HepG2 (cell line): Measurements from ENCODE around the gene ETS1. TPM values are rescaled to one million over a fixed set of nuclear protein-coding genes. Genes with fewer than 3 reads are reported as not detected.

Experiments
- ATAC-seq: fragments of 200-7000 bp; cut with Tn5 transposase; 3 replicates; pipeline ENCODE4 v1.9.1; 2020; ENCODE audit warnings: mild to moderate bottlenecking, moderate library complexity
- BruUV-seq: library from RNA; stranded (reverse); fragments of 400-500 nt; replicated peaks from 2 replicates; lab custom pipeline; 2021; lab: Mats Ljungman, UMichigan
- CTCF ChIA-PET: fragments of 300-600 bp; formaldehyde crosslinking; extraction: SDS; loops from one replicate; lab custom pipeline; 2021; ENCODE audit warnings: low total read pairs, inconsistent platforms, low intra/inter-chr PET ratio; lab: Yijun Ruan, JAX
- POLR2A ChIA-PET: fragments of 350-600 bp; sonication (Branson Sonifier 250); formaldehyde crosslinking; loops from one replicate; lab custom pipeline; 2020; ENCODE audit warnings: antibody characterized with exemption, inconsistent platforms; lab: Yijun Ruan, JAX
- DNase-seq: peaks from one replicate; pipeline ENCODE4 v3.0.0-alpha.2; 2015; ENCODE audit warnings: low spot score
- FAIRE-seq: peaks from 3 replicates; lab custom pipeline; 2011; peaks lifted over from hg19 to GRCh38; lab: Jason Lieb, UNC
- H2AFZ ChIP-seq: one replicate; pipeline ENCODE4 v1.6.1; 2011; ENCODE audit warnings: low read length, inconsistent platforms
- H3K27ac ChIP-seq: fragments of 300-600 bp; 3 replicates; pipeline ENCODE4 v1.8.0; 2011; ENCODE audit warnings: mixed run types, mild to moderate bottlenecking, mixed read lengths, low read length, inconsistent platforms; ENCODE audit not compliant: insufficient read depth; ENCODE audit errors: extremely low read length
- H3K27me3 ChIP-seq, 2 experiments: fragments of 200-600 bp in 1 of 2; 2 replicates in 1 of 2; 3 replicates in 1 of 2; pipeline versions ENCODE4 v1.6.0 to v1.8.0; 2011; ENCODE audit warnings: low read length in 2 of 2, mild to moderate bottlenecking in 2 of 2, moderate library complexity in 2 of 2, inconsistent platforms in 1 of 2; ENCODE audit not compliant: insufficient read depth in 2 of 2, control insufficient read depth in 1 of 2
- H3K36me3 ChIP-seq, 2 experiments: fragments of 200-600 bp in 1 of 2; replicated peaks in 1 of 2; 2 replicates in 1 of 2; 3 replicates in 1 of 2; pipeline versions ENCODE4 v1.5.1 to v1.8.0; 2011; ENCODE audit warnings: low read length in 2 of 2, inconsistent platforms in 1 of 2; ENCODE audit not compliant: insufficient read depth in 2 of 2, control insufficient read depth in 1 of 2
- H3K4me1 ChIP-seq: 2 replicates; pipeline ENCODE4 v1.5.1; 2012; ENCODE audit warnings: low read length, inconsistent platforms; ENCODE audit not compliant: insufficient read depth
- H3K4me2 ChIP-seq: 2 replicates; pipeline ENCODE4 v1.6.0; 2011; ENCODE audit warnings: low read depth, low read length, inconsistent platforms
- H3K4me3 ChIP-seq, 3 experiments: fragments of 200-600 bp in 1 of 3; sonication (generic), shearing (Covaris generic) in 1 of 3; replicated peaks in 1 of 3; 2 replicates each; pipeline ENCODE4 v1.5.1; 2011 to 2016; ENCODE audit warnings: low read length in 3 of 3, inconsistent platforms in 2 of 3, low read depth in 2 of 3, mild to moderate bottlenecking in 2 of 3, control low read depth in 1 of 3, mixed read lengths in 1 of 3; ENCODE audit not compliant: insufficient read depth in 1 of 3
- H3K79me2 ChIP-seq: one replicate; pipeline ENCODE4 v1.6.1; 2011; ENCODE audit warnings: low read length, inconsistent platforms; ENCODE audit not compliant: insufficient read depth
- H3K9ac ChIP-seq: 2 replicates; pipeline ENCODE4 v1.6.0; 2011; ENCODE audit warnings: mild to moderate bottlenecking, low read depth, low read length, inconsistent platforms; ENCODE audit not compliant: insufficient read depth
- H3K9me3 ChIP-seq: 2 replicates; pipeline ENCODE4 v1.5.1; 2012; ENCODE audit warnings: mild to moderate bottlenecking, low read length
- H4K20me1 ChIP-seq: 2 replicates; pipeline ENCODE4 v1.6.0; 2011; ENCODE audit warnings: inconsistent platforms, mild to moderate bottlenecking, low read length, moderate library complexity; ENCODE audit not compliant: insufficient read depth
- ATAD3A ChIP-seq: sonication (generic); formaldehyde crosslinking; IDR thresholded peaks from 2 replicates; pipeline ENCODE4 v1.4.0; 2020; ENCODE audit warnings: missing genetic modification reagents
- CEBPB ChIP-seq: IDR thresholded peaks from 2 replicates; pipeline ENCODE4 v1.6.1; 2011; ENCODE audit warnings: low read depth, low read length, improper control_type of control experiment, borderline replicate concordance
- MED13 ChIP-seq: sonication (generic); formaldehyde crosslinking; IDR thresholded peaks from 2 replicates; pipeline ENCODE4 v1.5.0; 2020; ENCODE audit warnings: missing genetic modification reagents
- MTF2 ChIP-seq: sonication (generic); formaldehyde crosslinking; IDR thresholded peaks from 2 replicates; pipeline ENCODE4 v1.5.0; 2020; ENCODE audit warnings: missing genetic modification reagents, borderline replicate concordance
- NFYB ChIP-seq: sonication (generic); formaldehyde crosslinking; IDR thresholded peaks from 2 replicates; pipeline ENCODE4 v1.4.0; 2020; ENCODE audit warnings: missing genetic modification reagents
- ZKSCAN1 ChIP-seq: fragments of 150-350 bp; IDR thresholded peaks from 2 replicates; pipeline ENCODE4 v1.6.1; 2014; ENCODE audit warnings: low read length
- ZSCAN21 ChIP-seq: sonication (generic); formaldehyde crosslinking; IDR thresholded peaks from 2 replicates; pipeline ENCODE4 v1.8.0; 2022; ENCODE audit warnings: mild to moderate bottlenecking, missing genetic modification reagents, moderate library complexity, borderline replicate concordance
- WGBS: methylation state at CpG from one replicate; pipeline ENCODE4 v1.1.6; 2017; ENCODE audit warnings: low lambda C conversion rate; 5-methylcytosine and 5-hydroxymethylcytosine counted together
- in situ Hi-C: cut with HindIII; loops from 2 replicates; pipeline ENCODE4 v1.10.0; 2017; ENCODE audit warnings: low pct_unique_long_range_greater_than_20kb; ENCODE audit not compliant: extremely low pct_ligation_motif_present
- intact Hi-C: fragments of 100-400 bp; cut with micrococcal nuclease; formaldehyde crosslinking; loops from one replicate; pipeline ENCODE4 v1.10.0; 2022; ENCODE audit not compliant: unreplicated experiment
- polyA plus RNA-seq, 8 experiments: library from polyadenylated mRNA; depleted of rRNA in 3 of 8; stranded (reverse) in 7 of 8; unstranded in 1 of 8; fragments of >200 nt; fragmentation: Illumina TruSeq in 4 of 8; extraction: Trizol in 4 of 8; gene quantifications; 2 replicates each; pipeline versions ENCODE4 v1.2.1 to v1.2.3, GENCODE V29; 2011 to 2016; ENCODE audit warnings: low read depth in 4 of 8, missing spikeins in 1 of 8, mixed read lengths in 1 of 8; ENCODE audit not compliant: insufficient read depth in 1 of 8
- total RNA-seq, 5 experiments: library from RNA; depleted of rRNA; stranded (reverse); fragments of >200 nt; fragmentation: Illumina TruSeq; extraction: Trizol; gene quantifications; 2 replicates each; pipeline ENCODE4 v1.2.3, GENCODE V29; 2016; ENCODE audit warnings: low read depth in 1 of 5
- TF ChIP-seq, protein P1 (sequence below): sonication (generic); formaldehyde crosslinking; IDR thresholded peaks from 2 replicates; pipeline ENCODE4 v1.8.1; 2023; ENCODE audit warnings: mild to moderate bottlenecking, inconsistent platforms, moderate library complexity, missing genetic modification reagents, borderline replicate concordance

The ETS1 gene
- total and polyA plus RNA-seq, 2 of the 13 experiments (the other 11 are each of a cell fraction or from before 2014, with no cell fraction given) = 0.18 to 0.34 TPM

DNA sequence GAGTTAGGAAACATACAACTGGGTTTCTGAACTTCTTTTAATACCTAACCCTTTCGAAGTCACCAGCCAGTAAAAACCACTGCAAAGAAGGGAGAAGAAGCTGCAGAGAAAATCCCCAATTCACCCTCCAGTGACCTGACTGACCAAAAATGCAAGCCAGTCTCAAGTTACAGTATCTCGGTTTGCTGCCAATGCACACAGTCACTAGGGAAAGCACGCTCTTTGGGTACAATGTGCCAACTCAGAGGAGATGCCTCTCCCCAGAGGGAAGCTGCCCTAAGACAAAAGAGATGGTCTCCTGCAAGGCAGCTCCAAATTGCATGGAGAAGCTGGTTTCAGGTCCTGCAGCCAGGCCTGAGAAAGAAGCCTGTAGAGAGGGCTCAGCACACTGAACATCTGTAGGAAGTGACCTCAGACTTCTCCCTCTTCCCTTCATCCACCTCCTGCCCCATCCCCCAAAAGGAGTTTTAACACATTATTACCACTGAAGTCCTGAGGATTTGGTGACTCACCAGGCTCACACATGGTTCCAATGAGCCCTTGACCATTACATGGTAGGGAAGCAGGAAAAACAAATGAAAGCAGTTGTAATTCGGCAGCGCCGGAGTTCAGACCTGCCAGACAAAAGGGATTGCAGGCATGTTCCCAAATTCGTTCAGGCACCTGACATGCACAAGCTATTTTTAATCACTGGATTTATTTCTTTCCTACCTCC, 90.1 kb downstream of the ETS1 start:
- no peak overlapping the region for H3K4me2 ChIP-seq
- ATAC-seq (no peak), DNase-seq (no peak), FAIRE-seq (no peak)
- POLR2A ChIA-PET = no interaction called here
- no peaks in the 10 kb centered on the region for H3K36me3 ChIP-seq
- TF ChIP-seq ZSCAN21 (no peak), ZKSCAN1 (no peak), ATAD3A (CRISPR knock-in tag) (no peak), MTF2 (CRISPR knock-in tag) (no peak), NFYB (no peak)
- TF ChIP-seq, protein P1, sequence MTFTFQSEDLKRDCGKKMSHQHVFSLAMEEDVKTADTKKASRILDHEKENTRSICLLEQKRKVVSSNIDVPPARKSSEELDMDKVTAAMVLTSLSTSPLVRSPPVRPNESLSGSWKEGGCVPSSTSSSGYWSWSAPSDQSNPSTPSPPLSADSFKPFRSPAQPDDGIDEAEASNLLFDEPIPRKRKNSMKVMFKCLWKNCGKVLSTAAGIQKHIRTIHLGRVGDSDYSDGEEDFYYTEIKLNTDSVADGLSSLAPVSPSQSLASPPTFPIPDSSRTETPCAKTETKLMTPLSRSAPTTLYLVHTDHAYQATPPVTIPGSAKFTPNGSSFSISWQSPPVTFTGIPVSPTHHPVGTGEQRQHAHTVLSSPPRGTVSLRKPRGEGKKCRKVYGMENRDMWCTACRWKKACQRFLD (CRISPR knock-in tag) = no peak
- BruUV-seq = no TSS peak
- H3K79me2 ChIP-seq = no peaks in the 10 kb centered on the region
- in situ Hi-C loops = no loop called here
- H3K27ac ChIP-seq = no peak overlapping the region
- no peaks in the 10 kb centered on the region for H3K4me1 ChIP-seq
- H3K9ac ChIP-seq = no peak overlapping the region
- no peaks in the 10 kb centered on the region for H4K20me1 ChIP-seq
- H3K4me3 ChIP-seq = no peak overlapping the region
- H3K27me3 ChIP-seq = peaks cover 2 to 3% of the 10 kb centered on the region in 2 experiments; a peak in 1 of 5 replicates
- H3K9me3 ChIP-seq = no peaks in the 10 kb centered on the region
- intact Hi-C loops = no loop called here
- no peak overlapping the region for H2AFZ ChIP-seq
- CTCF ChIA-PET = no interaction called here
- 17% methylated on average over 7 of the region's 7 CpGs for WGBS

GRCh38 chr11:128496692-128497060, 90.7 kb downstream of the ETS1 start:
- no peak overlapping the region for H3K9ac ChIP-seq
- FAIRE-seq = no peak
- BruUV-seq = no TSS peak
- POLR2A ChIA-PET = no interaction called here
- H4K20me1 ChIP-seq = no peaks in the 10 kb centered on the region
- no peak for DNase-seq
- no peaks in the 10 kb centered on the region for H3K79me2 ChIP-seq
- in situ Hi-C loops = no loop called here
- H3K9me3 ChIP-seq = no peaks in the 10 kb centered on the region
- no peak overlapping the region for H3K4me2 ChIP-seq
- intact Hi-C loops = no loop called here
- H2AFZ ChIP-seq = no peak overlapping the region
- no peaks in the 10 kb centered on the region for H3K36me3 ChIP-seq
- no peak overlapping the region for H3K27ac ChIP-seq
- ATAC-seq = no peak
- H3K4me3 ChIP-seq = no peak overlapping the region
- TF ChIP-seq MED13 (CRISPR knock-in tag) = no peak
- peak; percentile 16; the same call in 1 of the 2 replicates for TF ChIP-seq CEBPB
- TF ChIP-seq, all 625 proteins: peak for 1
- WGBS = 0% methylated on average over 3 of the region's 4 CpGs
- CTCF ChIA-PET = no interaction called here
- H3K27me3 ChIP-seq = peaks cover 2 to 3% of the 10 kb centered on the region in 2 experiments; a peak in 1 of 5 replicates
- H3K4me1 ChIP-seq = no peaks in the 10 kb centered on the region
